COLO668 (cell line): Measurements from ENCODE around the gene AREL1.
"Not testable (repeated sequence)": the region's sequence is repeated elsewhere in the genome, so short reads cannot be mapped to it uniquely, and the experiment has no call there.

Source experiments
- DNase-seq: peaks from one replicate; lab custom pipeline; 2025; ENCODE audit not compliant: unreplicated experiment; lab: John Stamatoyannopoulos, UW

The AREL1 gene

DNA sequence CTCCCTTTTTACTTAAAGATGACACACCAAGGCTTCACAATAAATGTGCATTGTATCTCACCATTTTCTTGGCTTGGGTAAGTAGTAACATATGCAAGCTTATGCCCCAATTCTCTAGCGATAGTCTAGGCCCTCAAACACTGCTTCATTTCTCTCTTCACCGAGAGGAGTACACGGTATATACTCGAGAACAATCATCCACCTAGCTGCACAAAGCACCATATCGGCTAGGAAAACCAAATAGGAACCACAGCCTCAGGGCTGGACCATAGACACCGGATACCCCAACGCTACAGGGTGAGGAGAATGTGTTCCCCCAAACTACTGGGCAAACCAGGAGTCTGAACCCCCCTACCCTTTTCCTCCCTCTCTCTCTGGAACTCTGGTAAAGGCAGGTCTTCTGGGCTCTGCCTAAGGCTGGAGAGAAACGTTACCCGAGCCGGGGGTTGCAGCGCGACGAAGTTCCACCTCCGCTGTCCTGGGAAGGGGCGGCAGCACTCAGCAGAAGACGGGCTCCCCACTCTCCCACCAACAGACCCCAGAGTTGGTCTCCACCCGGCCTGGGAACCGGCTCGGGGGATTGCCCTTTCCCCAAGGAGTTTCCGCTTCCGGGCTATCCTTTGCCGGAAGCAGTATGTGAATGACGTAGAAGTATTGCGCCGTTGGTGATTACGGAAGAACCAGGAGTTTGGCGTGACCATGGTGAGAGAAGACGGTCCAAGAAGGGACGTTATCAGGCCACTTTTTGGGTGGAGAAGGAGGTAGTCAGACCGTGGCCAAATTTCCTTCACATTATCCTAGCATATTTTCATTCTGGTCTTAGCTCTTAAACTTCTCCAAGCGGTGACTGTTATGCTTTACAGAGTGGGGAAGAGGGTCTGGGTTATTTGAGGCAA is at the start of gene AREL1, which contains the start of gene FCF1:
Gene AREL1 (minus strand): TSS at position 582 of the 896 bp plus-strand sequence. CDS start 27,465 bp downstream, outside the sequence.
Gene FCF1 (plus strand): TSS at position 646 of the 896 bp plus-strand sequence. CDS start 54 bp downstream, at position 700.
- no peak for DNase-seq

DNA sequence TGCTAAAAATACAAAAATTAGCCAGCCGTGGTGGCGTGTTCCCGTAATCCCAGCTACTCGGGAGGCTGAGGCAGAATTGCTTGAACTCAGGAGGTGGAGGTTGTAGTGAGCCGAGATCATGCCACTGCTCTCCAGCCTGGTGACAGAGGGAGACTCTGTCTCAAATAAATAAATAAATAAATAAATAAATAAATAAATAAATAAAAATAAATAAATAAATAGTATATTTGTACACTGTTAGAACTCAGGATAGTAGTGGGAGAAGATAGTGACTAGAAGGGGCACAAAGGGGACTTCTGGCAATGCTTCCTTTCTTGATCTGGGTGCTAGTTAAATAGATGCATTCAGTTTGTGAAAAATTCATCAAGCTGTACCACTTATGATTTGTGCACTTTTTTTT is 45.6 kb upstream of the AREL1 start:
- not testable (repeated sequence) for DNase-seq

GRCh38 chr14:74756326-74756725 is 43.4 kb upstream of the AREL1 start:
- DNase-seq = no peak

- DNase-seq = no peak
Measured at GRCh38 chr14:74754899-74755298, 42.0 kb upstream of the AREL1 start.

DNA sequence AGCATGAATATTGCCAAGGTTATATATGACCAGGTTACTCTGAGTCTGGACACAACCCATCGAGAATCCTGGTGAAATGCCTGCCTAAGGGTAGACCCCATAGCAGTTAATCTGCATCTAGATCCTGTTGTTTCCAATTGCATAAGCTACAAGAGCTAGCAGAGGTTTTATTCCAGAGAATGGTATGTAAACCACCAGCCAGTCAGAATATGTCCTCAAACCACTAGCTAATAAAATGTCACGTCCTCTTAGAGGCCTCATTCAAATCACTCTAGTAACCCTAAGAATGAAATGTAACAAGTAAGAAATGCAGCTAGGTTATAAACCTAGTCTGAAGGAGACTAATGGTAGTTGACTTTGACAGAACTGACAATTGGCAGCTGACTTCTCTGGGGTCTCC is 41.3 kb upstream of the AREL1 start:
- DNase-seq = no peak

- DNase-seq = no peak
Measured at GRCh38 chr14:74747237-74747636, 34.4 kb upstream of the AREL1 start.

DNA sequence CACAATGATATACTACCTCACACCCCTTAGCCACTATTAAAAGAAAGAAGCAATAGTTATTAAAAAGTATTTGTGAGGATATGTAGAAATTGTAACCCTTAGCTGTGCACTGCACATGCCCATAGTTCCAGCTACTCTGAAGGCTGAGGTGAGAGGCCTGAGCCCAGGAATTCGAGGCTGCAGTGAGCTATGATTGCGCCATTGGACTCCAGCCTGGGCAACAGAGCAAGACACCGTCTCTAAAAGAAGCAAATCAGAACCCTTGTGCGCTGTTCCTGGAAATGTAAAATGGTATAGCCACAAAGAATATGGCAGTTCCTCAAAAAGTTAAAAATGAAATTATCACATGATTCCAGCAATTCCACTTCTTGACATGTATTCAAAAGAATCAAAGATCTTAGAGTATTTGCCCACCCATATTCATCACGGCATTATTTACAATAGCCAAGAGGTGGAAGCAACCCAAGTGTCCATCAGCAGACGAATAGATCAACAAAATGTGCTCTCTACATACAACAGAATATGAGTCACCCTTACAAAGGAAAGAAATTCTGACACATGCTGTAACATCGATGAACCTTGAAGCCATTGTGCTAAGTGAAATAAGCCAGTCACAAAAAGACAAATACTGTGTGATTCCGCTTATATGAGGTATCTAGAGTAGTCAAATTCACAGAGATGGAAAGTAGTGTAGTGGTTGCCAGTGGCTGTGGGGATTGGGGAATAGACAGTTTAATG is 26.6 kb upstream of the AREL1 start:
- no peak for DNase-seq

GRCh38 chr14:74737753-74738325 is 25.0 kb upstream of the AREL1 start:
- DNase-seq = no peak

DNA sequence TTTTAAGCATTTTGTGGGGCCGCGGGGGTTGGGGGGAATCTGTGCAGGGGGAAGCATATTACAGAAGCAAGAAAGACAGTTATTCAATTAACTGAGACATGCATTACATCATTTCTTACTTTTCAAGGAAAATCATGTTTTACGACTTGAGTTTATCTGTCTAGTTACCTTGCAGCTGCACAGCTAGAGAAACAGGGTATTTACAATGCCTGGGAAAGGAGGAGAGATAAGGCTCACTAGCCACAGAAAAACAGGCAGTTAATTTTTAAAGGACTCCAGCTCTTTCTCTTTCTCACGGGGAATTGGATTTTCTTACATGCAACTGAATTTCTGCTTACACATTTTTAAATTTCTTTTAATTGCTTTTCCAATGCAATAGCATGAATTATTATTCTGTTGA is 22.2 kb upstream of the AREL1 start:
- DNase-seq = no peak

- DNase-seq = no peak
Measured at GRCh38 chr14:74733221-74733620, 20.3 kb upstream of the AREL1 start.

DNA sequence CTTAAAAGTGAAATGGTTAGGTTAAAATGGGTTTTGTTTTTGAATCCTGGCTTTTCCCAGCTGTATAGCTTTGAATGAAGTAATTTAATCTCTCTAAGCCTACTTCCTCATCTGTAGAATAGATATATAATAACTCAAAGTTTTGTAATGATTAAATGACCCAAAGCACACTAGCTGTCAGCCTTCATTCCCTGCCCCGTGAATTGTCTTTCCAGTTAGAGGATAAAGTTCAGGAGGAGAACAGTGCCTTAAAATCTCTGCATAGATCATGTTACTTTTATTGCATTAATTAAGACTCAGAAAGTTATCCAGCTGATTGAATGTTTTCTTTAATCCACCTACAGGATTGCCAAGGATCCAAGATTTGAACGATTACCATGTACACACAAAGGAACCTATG is 19.5 kb upstream of the AREL1 start:
- no peak for DNase-seq

DNA sequence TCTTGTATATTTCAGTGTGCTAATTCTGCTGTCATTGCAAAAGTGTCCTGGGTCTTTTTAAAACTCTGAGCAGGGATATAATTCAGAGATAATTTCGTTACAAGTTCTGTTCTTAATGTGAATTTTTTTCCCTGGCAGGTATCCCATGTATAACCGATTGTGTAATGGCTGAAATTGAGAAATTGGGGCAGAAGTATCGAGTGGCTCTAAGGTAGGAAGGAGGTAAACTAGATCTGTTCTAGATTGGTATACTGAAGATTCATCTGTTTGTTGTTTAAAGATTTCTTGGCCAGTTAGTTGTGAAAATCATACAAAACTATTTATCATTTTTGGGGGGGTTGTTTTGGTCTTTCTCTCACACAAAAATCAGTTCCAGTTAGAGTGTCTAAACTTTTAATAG is 10.3 kb upstream of the AREL1 start:
- DNase-seq = no peak

DNA sequence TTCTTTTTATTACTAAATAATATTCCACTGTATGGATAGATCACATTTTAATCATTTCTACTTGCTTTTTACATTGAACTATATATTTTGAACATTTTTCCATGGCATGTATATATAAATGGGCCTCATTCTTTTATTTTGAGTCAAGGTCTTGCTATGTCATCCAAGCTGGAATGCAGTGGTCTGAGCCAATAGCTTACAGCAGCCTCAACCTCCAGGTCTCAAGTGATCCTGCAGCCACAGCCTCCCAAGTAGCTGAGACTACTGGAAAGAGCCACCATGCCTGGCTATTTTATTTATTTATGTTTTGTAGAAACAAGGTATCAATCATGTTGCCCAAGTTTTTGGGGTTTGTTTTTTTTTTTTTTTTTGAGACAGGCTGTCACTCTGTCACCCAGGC is 7.6 kb upstream of the AREL1 start:
- DNase-seq = no peak

DNA sequence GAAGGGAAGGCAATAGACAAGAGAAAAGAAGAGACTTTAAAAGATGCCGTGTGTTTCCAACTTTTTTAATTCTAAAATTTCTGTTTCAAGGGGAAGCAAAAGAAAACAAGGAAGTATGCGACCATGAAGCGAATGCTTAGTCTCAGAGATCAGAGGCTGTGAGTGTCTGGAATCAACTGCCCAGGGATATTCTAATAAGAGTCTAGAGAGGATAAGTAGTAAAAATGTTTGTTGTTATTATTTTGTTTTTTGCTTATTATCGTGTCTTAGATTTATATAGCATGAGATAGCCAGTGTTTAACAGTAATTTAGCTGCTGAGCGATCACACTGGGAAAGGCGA is 485 bp upstream of the AREL1 start:
- DNase-seq = no peak

DNA sequence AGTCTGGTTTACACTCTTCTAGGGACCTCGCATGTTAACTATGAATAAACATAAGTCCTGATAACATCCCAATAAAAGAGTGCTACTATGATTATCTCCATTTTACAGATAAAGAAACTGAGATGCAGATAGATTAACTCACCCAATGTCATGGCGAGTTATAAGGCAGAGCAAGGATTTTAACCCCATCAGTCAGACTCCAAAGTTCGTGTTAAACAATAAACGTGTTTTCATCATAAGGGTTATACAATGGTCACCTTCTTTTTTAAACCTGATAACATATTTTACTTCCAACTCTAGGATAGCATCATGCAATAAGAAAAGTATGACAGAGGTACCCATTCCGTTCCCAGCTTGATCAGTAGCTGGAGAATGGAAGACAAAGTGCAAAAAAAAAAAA is 1.2 kb downstream of the AREL1 start:
- no peak for DNase-seq

GRCh38 chr14:74710480-74710879 is 2.4 kb downstream of the AREL1 start:
- no peak for DNase-seq

- no peak for DNase-seq
Measured at GRCh38 chr14:74705613-74706500, 7.0 kb downstream of the AREL1 start.

GRCh38 chr14:74704656-74705055 is 8.2 kb downstream of the AREL1 start:
- DNase-seq = no peak

DNA sequence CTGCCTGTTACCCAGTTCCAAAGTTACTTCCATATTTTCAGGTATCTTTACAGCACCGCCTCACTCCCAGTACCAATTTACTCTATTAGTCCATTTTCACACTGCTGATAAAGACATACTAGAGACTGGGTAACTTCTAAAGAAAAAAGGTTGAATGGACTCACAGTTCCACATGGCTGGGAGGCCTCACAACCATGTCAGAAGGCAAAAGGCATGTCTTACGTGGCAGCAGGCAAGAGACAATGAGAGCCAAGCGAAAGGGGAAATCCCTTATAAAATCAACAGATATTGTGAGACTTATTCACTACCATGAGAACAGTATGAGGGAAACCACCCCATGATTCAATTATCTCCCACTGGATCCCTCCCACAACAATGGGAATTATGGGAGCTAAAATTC is 9.8 kb downstream of the AREL1 start:
- no peak for DNase-seq

DNA sequence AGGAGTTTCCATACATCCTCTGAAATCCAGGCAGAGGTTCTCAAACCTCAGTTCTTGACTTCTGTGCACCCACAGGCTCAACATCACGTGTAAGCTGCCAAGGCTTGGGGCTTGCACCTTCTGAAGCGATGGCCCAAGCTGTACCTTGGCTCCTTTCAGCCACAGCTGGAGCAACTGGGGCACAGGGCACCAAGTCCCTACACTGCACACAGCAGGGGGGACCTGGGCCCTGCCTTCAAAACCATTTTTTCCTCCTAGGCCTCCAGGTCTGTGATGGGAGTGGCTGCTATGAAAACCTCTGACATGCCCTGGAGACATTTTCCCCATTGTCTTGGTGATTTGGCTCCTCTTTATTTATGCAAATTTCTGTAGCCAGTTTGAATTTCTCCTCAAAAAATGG is 10.6 kb downstream of the AREL1 start:
- DNase-seq = no peak

- no peak for DNase-seq
Measured at GRCh38 chr14:74698465-74698864, 14.4 kb downstream of the AREL1 start.
